ENCODE results near the gene TINAGL1.
"Not testable (repeated sequence)": the region's sequence is repeated elsewhere in the genome, so short reads cannot be mapped to it uniquely, and the experiment has no call there.

The TINAGL1 gene

GRCh38 chr1:31580891-31581603, 4.7 kb downstream of the TINAGL1 start:
- no peak for TF ChIP-seq JUND (IDR thresholded peaks at IDR 0.05; ENCODE audit: low read depth)
- in situ Hi-C loops (cut with HindIII; ENCODE audit: low pct_unique_long_range_greater_than_20kb, low sequenced_read_pairs), result no loop called here
- no peak for DNase-seq (ENCODE audit: low read depth in 1 of 2, low spot score in 1 of 2)

GRCh38 chr1:31581821-31582810, 5.8 kb downstream of the TINAGL1 start:
- DNase-seq (ENCODE audit: low read depth in 1 of 2, low spot score in 1 of 2), result peak in 1 of 2 experiments; percentile 79
- in situ Hi-C loops (cut with HindIII; ENCODE audit: low pct_unique_long_range_greater_than_20kb, low sequenced_read_pairs), result no loop called here
- TF ChIP-seq JUND (IDR thresholded peaks at IDR 0.05; ENCODE audit: low read depth), result no peak

GRCh38 chr1:31583082-31583994, 7.0 kb downstream of the TINAGL1 start:
- in situ Hi-C loops (cut with HindIII; ENCODE audit: low pct_unique_long_range_greater_than_20kb, low sequenced_read_pairs), result no loop called here
- DNase-seq (ENCODE audit: low read depth in 1 of 2, low spot score in 1 of 2), result no peak
- TF ChIP-seq JUND (IDR thresholded peaks at IDR 0.05; ENCODE audit: low read depth), result no peak

- DNase-seq (ENCODE audit: low read depth in 1 of 2, low spot score in 1 of 2), result peak in 1 of 2 experiments; percentile 66
- in situ Hi-C loops (cut with HindIII; ENCODE audit: low pct_unique_long_range_greater_than_20kb, low sequenced_read_pairs), result no loop called here
- no peak for TF ChIP-seq JUND (IDR thresholded peaks at IDR 0.05; ENCODE audit: low read depth)
Observed at GRCh38 chr1:31583995-31584868, 7.9 kb downstream of the TINAGL1 start.

- TF ChIP-seq JUND (IDR thresholded peaks at IDR 0.05; ENCODE audit: low read depth), result no peak
- DNase-seq (ENCODE audit: low read depth in 1 of 2, low spot score in 1 of 2), result no peak
- in situ Hi-C loops (cut with HindIII; ENCODE audit: low pct_unique_long_range_greater_than_20kb, low sequenced_read_pairs), result no loop called here
Observed at GRCh38 chr1:31584869-31585735, 8.8 kb downstream of the TINAGL1 start.

GRCh38 chr1:31585736-31586365, 9.5 kb downstream of the TINAGL1 start:
- DNase-seq (ENCODE audit: low read depth in 1 of 2, low spot score in 1 of 2), result no peak
- in situ Hi-C loops (cut with HindIII; ENCODE audit: low pct_unique_long_range_greater_than_20kb, low sequenced_read_pairs), result no loop called here
- no peak for TF ChIP-seq JUND (IDR thresholded peaks at IDR 0.05; ENCODE audit: low read depth)

- in situ Hi-C loops (cut with HindIII; ENCODE audit: low pct_unique_long_range_greater_than_20kb, low sequenced_read_pairs), result no loop called here
- DNase-seq (ENCODE audit: low read depth in 1 of 2, low spot score in 1 of 2), result no peak
- TF ChIP-seq JUND (IDR thresholded peaks at IDR 0.05; ENCODE audit: low read depth), result no peak
Observed at GRCh38 chr1:31586376-31587327, 10.3 kb downstream of the TINAGL1 start.

- in situ Hi-C loops (cut with HindIII; ENCODE audit: low pct_unique_long_range_greater_than_20kb, low sequenced_read_pairs); DNase-seq (ENCODE audit: low read depth in 1 of 2, low spot score in 1 of 2): not testable (repeated sequence)
Observed at GRCh38 chr1:31587328-31587699, 11.0 kb downstream of the TINAGL1 start.

- no peak for TF ChIP-seq JUND (IDR thresholded peaks at IDR 0.05; ENCODE audit: low read depth)
- DNase-seq (ENCODE audit: low read depth in 1 of 2, low spot score in 1 of 2), result peak; percentile 50 to 63
- in situ Hi-C loops (cut with HindIII; ENCODE audit: low pct_unique_long_range_greater_than_20kb, low sequenced_read_pairs), result no loop called here
Observed at GRCh38 chr1:31587720-31588423, 11.6 kb downstream of the TINAGL1 start.

Measured in T47D (cell line).